ENCODE measurements around the gene RHOA. TPM values are rescaled to one million over a fixed set of nuclear protein-coding genes. Genes with fewer than 3 reads are reported as not detected.

RHOA gene
- total and polyA plus RNA-seq, 2 of the 13 experiments (the other 11 are each of a cell fraction or from before 2014, with no cell fraction given), result 131 to 177 TPM

GRCh38 chr3:49422379-49423248 is 10.8 kb upstream of the RHOA start, which contains the start of gene AMT (continued):
- no peak; the same call in 1 of the 2 replicates for TF ChIP-seq THAP9 (CRISPR knock-in tag; IDR thresholded peaks at IDR 0.05; ENCODE audit: borderline replicate concordance)
- TF ChIP-seq STAT5B (CRISPR knock-in tag; IDR thresholded peaks at IDR 0.05), result no peak
- no peak for TF ChIP-seq ZNF891 (CRISPR knock-in tag; IDR thresholded peaks at IDR 0.05)
- TF ChIP-seq DDIT3 (CRISPR knock-in tag; IDR thresholded peaks at IDR 0.05), result no peak
- peak; percentile 90; the same call in 1 of the 2 replicates for TF ChIP-seq ZNF589 (CRISPR knock-in tag; conservative IDR thresholded peaks at IDR 0.05)
- TF ChIP-seq ZNF121 (CRISPR knock-in tag; IDR thresholded peaks at IDR 0.05), result no peak
- no peak for TF ChIP-seq ZMYM2 (CRISPR knock-in tag; IDR thresholded peaks at IDR 0.05)
- no peak for TF ChIP-seq ZFP62 (CRISPR knock-in tag; IDR thresholded peaks at IDR 0.05)
- 0 out of 2 replicates have a peak, but pooled peaks have one; percentile 12 for TF ChIP-seq FOXO1 (CRISPR knock-in tag; IDR thresholded peaks at IDR 0.05)
- no peak for TF ChIP-seq MAZ (IDR thresholded peaks at IDR 0.05; ENCODE audit: borderline replicate concordance, low read depth, low read length)
- TF ChIP-seq MAZ (CRISPR knock-in tag; IDR thresholded peaks at IDR 0.05; ENCODE audit: low read depth), result no peak; the same call in 1 of the 2 replicates
- TF ChIP-seq ZNF703 (CRISPR knock-in tag; IDR thresholded peaks at IDR 0.05; ENCODE audit: borderline replicate concordance), result no peak
- no peak for TF ChIP-seq MEIS1 (CRISPR knock-in tag; IDR thresholded peaks at IDR 0.05; ENCODE audit: borderline replicate concordance)
- TF ChIP-seq ZSCAN21 (CRISPR knock-in tag; IDR thresholded peaks at IDR 0.05; ENCODE audit: borderline replicate concordance), result peak; percentile 28; the same call in 1 of the 2 replicates
- TF ChIP-seq ZNF605 (CRISPR knock-in tag; IDR thresholded peaks at IDR 0.05), result no peak
- TF ChIP-seq ZBTB14 (CRISPR knock-in tag; IDR thresholded peaks at IDR 0.05), result no peak; the same call in 1 of the 2 replicates
- TF ChIP-seq ZSCAN31 (CRISPR knock-in tag; IDR thresholded peaks at IDR 0.05; ENCODE audit: low read depth), result peak; percentile 67; the same call in 1 of the 2 replicates
- TF ChIP-seq ARID4A (CRISPR knock-in tag; IDR thresholded peaks at IDR 0.05; ENCODE audit: borderline replicate concordance), result peak; percentile 69
- TF ChIP-seq MTF1 (CRISPR knock-in tag; IDR thresholded peaks at IDR 0.05), result peak; percentile 95
- no peak for TF ChIP-seq ZNF30 (CRISPR knock-in tag; IDR thresholded peaks at IDR 0.05)
